ENCODE data around the gene ADGRG6. TPM values are rescaled to one million over a fixed set of nuclear protein-coding genes. Genes with fewer than 3 reads are reported as not detected.
"Not testable (repeated sequence)": the region's sequence is repeated elsewhere in the genome, so short reads cannot be mapped to it uniquely, and the experiment has no call there.

The ADGRG6 gene
- total and polyA plus RNA-seq, 2 donors, result 10.2 to 13.6 TPM

GRCh38 chr6:142271476-142271875 lies 30.3 kb upstream of the ADGRG6 start:
- WGBS, result 90% methylated on average over 1 of the region's 1 CpG
- no peak for DNase-seq (ENCODE audit: low read depth in 6 of 9, low spot score in 9 of 9)
- H3K36me3 ChIP-seq (ENCODE audit: control insufficient read depth in 2 of 2, insufficient read depth in 2 of 2, low read length in 1 of 2), result no peaks in the 10 kb centered on the region
- H3K27ac ChIP-seq (ENCODE audit: low read depth in 1 of 2, low read length in 1 of 2), result no peak overlapping the region
- H3K9me3 ChIP-seq (ENCODE audit: control insufficient read depth in 2 of 2, insufficient read depth in 1 of 2, low read length in 1 of 2), result no peaks in the 10 kb centered on the region
- no peak overlapping the region for H3K4me3 ChIP-seq (ENCODE audit: low read length in 2 of 2)
- H3K27me3 ChIP-seq (ENCODE audit: control insufficient read depth in 2 of 2, insufficient read depth in 1 of 2, low read length in 1 of 2), result no peaks in the 10 kb centered on the region
- H3K4me1 ChIP-seq (ENCODE audit: control insufficient read depth in 2 of 2, insufficient read depth in 2 of 2, low read length in 2 of 2), result no peaks in the 10 kb centered on the region

GRCh38 chr6:142274656-142275055 lies 27.2 kb upstream of the ADGRG6 start:
- H3K4me3 ChIP-seq (ENCODE audit: low read length in 2 of 2), result no peak overlapping the region
- no peak for DNase-seq (ENCODE audit: low read depth in 6 of 9, low spot score in 9 of 9)
- H3K27me3 ChIP-seq (ENCODE audit: control insufficient read depth in 2 of 2, insufficient read depth in 1 of 2, low read length in 1 of 2), result no peaks in the 10 kb centered on the region
- no peaks in the 10 kb centered on the region for H3K9me3 ChIP-seq (ENCODE audit: control insufficient read depth in 2 of 2, insufficient read depth in 1 of 2, low read length in 1 of 2)
- no peak overlapping the region for H3K27ac ChIP-seq (ENCODE audit: low read depth in 1 of 2, low read length in 1 of 2)
- H3K36me3 ChIP-seq (ENCODE audit: control insufficient read depth in 2 of 2, insufficient read depth in 2 of 2, low read length in 1 of 2), result no peaks in the 10 kb centered on the region
- no peaks in the 10 kb centered on the region for H3K4me1 ChIP-seq (ENCODE audit: control insufficient read depth in 2 of 2, insufficient read depth in 2 of 2, low read length in 2 of 2)
- WGBS, result 94% methylated on average over 4 of the region's 4 CpGs

- Histone ChIP-seq H3K27me3 (ENCODE audit: control insufficient read depth in 2 of 2, insufficient read depth in 1 of 2, low read length in 1 of 2) (no peaks in the 10 kb centered on the region), H3K4me3 (ENCODE audit: low read length in 2 of 2) (no peak overlapping the region), H3K36me3 (ENCODE audit: control insufficient read depth in 2 of 2, insufficient read depth in 2 of 2, low read length in 1 of 2) (no peaks in the 10 kb centered on the region), H3K9me3 (ENCODE audit: control insufficient read depth in 2 of 2, insufficient read depth in 1 of 2, low read length in 1 of 2) (no peaks in the 10 kb centered on the region), H3K4me1 (ENCODE audit: control insufficient read depth in 2 of 2, insufficient read depth in 2 of 2, low read length in 2 of 2) (no peaks in the 10 kb centered on the region), H3K27ac (ENCODE audit: low read depth in 1 of 2, low read length in 1 of 2) (no peak overlapping the region)
- no peak for DNase-seq (ENCODE audit: low read depth in 6 of 9, low spot score in 9 of 9)
- 87% methylated on average over 5 of the region's 5 CpGs for WGBS
Observed at GRCh38 chr6:142275236-142276006, 26.4 kb upstream of the ADGRG6 start.

GRCh38 chr6:142276256-142276655 lies 25.6 kb upstream of the ADGRG6 start:
- H3K36me3 ChIP-seq (ENCODE audit: control insufficient read depth in 2 of 2, insufficient read depth in 2 of 2, low read length in 1 of 2), result no peaks in the 10 kb centered on the region
- no peak overlapping the region for H3K4me3 ChIP-seq (ENCODE audit: low read length in 2 of 2)
- no peak for DNase-seq (ENCODE audit: low read depth in 6 of 9, low spot score in 9 of 9)
- no peaks in the 10 kb centered on the region for H3K27me3 ChIP-seq (ENCODE audit: control insufficient read depth in 2 of 2, insufficient read depth in 1 of 2, low read length in 1 of 2)
- H3K9me3 ChIP-seq (ENCODE audit: control insufficient read depth in 2 of 2, insufficient read depth in 1 of 2, low read length in 1 of 2), result no peaks in the 10 kb centered on the region
- no peaks in the 10 kb centered on the region for H3K4me1 ChIP-seq (ENCODE audit: control insufficient read depth in 2 of 2, insufficient read depth in 2 of 2, low read length in 2 of 2)
- H3K27ac ChIP-seq (ENCODE audit: low read depth in 1 of 2, low read length in 1 of 2), result no peak overlapping the region
- 92% methylated on average over 1 of the region's 1 CpG for WGBS

- Histone ChIP-seq H3K27me3 (ENCODE audit: control insufficient read depth in 2 of 2, insufficient read depth in 1 of 2, low read length in 1 of 2) (no peaks in the 10 kb centered on the region), H3K4me1 (ENCODE audit: control insufficient read depth in 2 of 2, insufficient read depth in 2 of 2, low read length in 2 of 2) (no peaks in the 10 kb centered on the region), H3K27ac (ENCODE audit: low read depth in 1 of 2, low read length in 1 of 2) (no peak overlapping the region), H3K9me3 (ENCODE audit: control insufficient read depth in 2 of 2, insufficient read depth in 1 of 2, low read length in 1 of 2) (no peaks in the 10 kb centered on the region), H3K4me3 (ENCODE audit: low read length in 2 of 2) (no peak overlapping the region), H3K36me3 (ENCODE audit: control insufficient read depth in 2 of 2, insufficient read depth in 2 of 2, low read length in 1 of 2) (no peaks in the 10 kb centered on the region)
- no peak for DNase-seq (ENCODE audit: low read depth in 6 of 9, low spot score in 9 of 9)
- WGBS, result 93% methylated on average over 5 of the region's 5 CpGs
Observed at GRCh38 chr6:142279350-142280180, 22.2 kb upstream of the ADGRG6 start.

- Histone ChIP-seq H3K27ac (ENCODE audit: low read depth in 1 of 2, low read length in 1 of 2) (no peak overlapping the region), H3K36me3 (ENCODE audit: control insufficient read depth in 2 of 2, insufficient read depth in 2 of 2, low read length in 1 of 2) (no peaks in the 10 kb centered on the region), H3K9me3 (ENCODE audit: control insufficient read depth in 2 of 2, insufficient read depth in 1 of 2, low read length in 1 of 2) (no peaks in the 10 kb centered on the region), H3K4me3 (ENCODE audit: low read length in 2 of 2) (no peak overlapping the region), H3K4me1 (ENCODE audit: control insufficient read depth in 2 of 2, insufficient read depth in 2 of 2, low read length in 2 of 2) (no peaks in the 10 kb centered on the region), H3K27me3 (ENCODE audit: control insufficient read depth in 2 of 2, insufficient read depth in 1 of 2, low read length in 1 of 2) (no peaks in the 10 kb centered on the region)
- DNase-seq (ENCODE audit: low read depth in 6 of 9, low spot score in 9 of 9), result no peak
- WGBS, result 97% methylated on average over 1 of the region's 1 CpG
Observed at GRCh38 chr6:142280265-142280664, 21.5 kb upstream of the ADGRG6 start.

- Histone ChIP-seq H3K27me3 (ENCODE audit: control insufficient read depth in 2 of 2, insufficient read depth in 1 of 2, low read length in 1 of 2) (no peaks in the 10 kb centered on the region), H3K9me3 (ENCODE audit: control insufficient read depth in 2 of 2, insufficient read depth in 1 of 2, low read length in 1 of 2) (no peaks in the 10 kb centered on the region), H3K27ac (ENCODE audit: low read depth in 1 of 2, low read length in 1 of 2) (no peak overlapping the region), H3K4me1 (ENCODE audit: control insufficient read depth in 2 of 2, insufficient read depth in 2 of 2, low read length in 2 of 2) (no peaks in the 10 kb centered on the region), H3K4me3 (ENCODE audit: low read length in 2 of 2) (no peak overlapping the region), H3K36me3 (ENCODE audit: control insufficient read depth in 2 of 2, insufficient read depth in 2 of 2, low read length in 1 of 2) (no peaks in the 10 kb centered on the region)
- 98% methylated on average over 4 of the region's 4 CpGs for WGBS
- DNase-seq (ENCODE audit: low read depth in 6 of 9, low spot score in 9 of 9), result no peak
Observed at GRCh38 chr6:142280927-142281326, 20.9 kb upstream of the ADGRG6 start.

- H3K4me1 ChIP-seq (ENCODE audit: control insufficient read depth in 2 of 2, insufficient read depth in 2 of 2, low read length in 2 of 2); H3K9me3 ChIP-seq (ENCODE audit: control insufficient read depth in 2 of 2, insufficient read depth in 1 of 2, low read length in 1 of 2); H3K4me3 ChIP-seq (ENCODE audit: low read length in 2 of 2); H3K36me3 ChIP-seq (ENCODE audit: control insufficient read depth in 2 of 2, insufficient read depth in 2 of 2, low read length in 1 of 2); H3K27ac ChIP-seq (ENCODE audit: low read depth in 1 of 2, low read length in 1 of 2); H3K27me3 ChIP-seq (ENCODE audit: control insufficient read depth in 2 of 2, insufficient read depth in 1 of 2, low read length in 1 of 2); DNase-seq (ENCODE audit: low read depth in 6 of 9, low spot score in 9 of 9): not testable (repeated sequence)
- WGBS, result 100% methylated on average over 2 of the region's 4 CpGs
Observed at GRCh38 chr6:142283138-142283537, 18.7 kb upstream of the ADGRG6 start.

GRCh38 chr6:142284419-142284818 lies 17.4 kb upstream of the ADGRG6 start:
- no peak for DNase-seq (ENCODE audit: low read depth in 6 of 9, low spot score in 9 of 9)
- no peak overlapping the region for H3K4me3 ChIP-seq (ENCODE audit: low read length in 2 of 2)
- 97% methylated on average over 1 of the region's 1 CpG for WGBS
- H3K4me1 ChIP-seq (ENCODE audit: control insufficient read depth in 2 of 2, insufficient read depth in 2 of 2, low read length in 2 of 2), result no peaks in the 10 kb centered on the region
- no peaks in the 10 kb centered on the region for H3K27me3 ChIP-seq (ENCODE audit: control insufficient read depth in 2 of 2, insufficient read depth in 1 of 2, low read length in 1 of 2)
- H3K27ac ChIP-seq (ENCODE audit: low read depth in 1 of 2, low read length in 1 of 2), result no peak overlapping the region
- H3K36me3 ChIP-seq (ENCODE audit: control insufficient read depth in 2 of 2, insufficient read depth in 2 of 2, low read length in 1 of 2), result no peaks in the 10 kb centered on the region
- H3K9me3 ChIP-seq (ENCODE audit: control insufficient read depth in 2 of 2, insufficient read depth in 1 of 2, low read length in 1 of 2), result no peaks in the 10 kb centered on the region
